NCI-H748 (cell line): Measurements from ENCODE around the gene WAPL.
"Not testable (repeated sequence)": the region's sequence is repeated elsewhere in the genome, so short reads cannot be mapped to it uniquely, and the experiment has no call there.

ENCODE experiments used
- DNase-seq: peaks from one replicate; lab custom pipeline; 2025; ENCODE audit not compliant: unreplicated experiment; lab: John Stamatoyannopoulos, UW

The WAPL gene

GRCh38 chr10:86521678-86522509 is at the start of gene WAPL:
Gene WAPL (minus strand): TSS chr10:86521792. CDS start chr10:86518069, 3,723 bp downstream.
- peak; percentile 94 for DNase-seq

- no peak for DNase-seq
Measured at GRCh38 chr10:86569335-86569734, 47.7 kb upstream of the WAPL start.

- DNase-seq: not testable (repeated sequence)
Measured at GRCh38 chr10:86566518-86566917, 44.9 kb upstream of the WAPL start.

GRCh38 chr10:86563338-86563737 is 41.7 kb upstream of the WAPL start:
- not testable (repeated sequence) for DNase-seq

GRCh38 chr10:86558695-86559094 is 37.1 kb upstream of the WAPL start:
- DNase-seq: not testable (repeated sequence)

- peak; percentile 97 for DNase-seq
Measured at GRCh38 chr10:86556933-86557649, 35.5 kb upstream of the WAPL start.

GRCh38 chr10:86556532-86556931 is 34.9 kb upstream of the WAPL start:
- DNase-seq: no peak

- no peak for DNase-seq
Measured at GRCh38 chr10:86553639-86554038, 32.0 kb upstream of the WAPL start.

- DNase-seq: no peak
Measured at GRCh38 chr10:86553213-86553612, 31.6 kb upstream of the WAPL start.

GRCh38 chr10:86547296-86547695 is 25.7 kb upstream of the WAPL start:
- DNase-seq: no peak

- peak; percentile 29 for DNase-seq
Measured at GRCh38 chr10:86545101-86545500, 23.5 kb upstream of the WAPL start.

GRCh38 chr10:86540016-86540415 is 18.4 kb upstream of the WAPL start:
- no peak for DNase-seq

- DNase-seq: no peak
Measured at GRCh38 chr10:86538547-86538946, 17.0 kb upstream of the WAPL start.

- DNase-seq: not testable (repeated sequence)
Measured at GRCh38 chr10:86538040-86538439, 16.4 kb upstream of the WAPL start.

GRCh38 chr10:86536294-86536861 is 14.8 kb upstream of the WAPL start:
- no peak for DNase-seq

GRCh38 chr10:86535132-86535882 is 13.7 kb upstream of the WAPL start:
- DNase-seq: no peak

GRCh38 chr10:86533328-86533727 is 11.7 kb upstream of the WAPL start:
- no peak for DNase-seq

GRCh38 chr10:86528736-86529135 is 7.1 kb upstream of the WAPL start:
- DNase-seq: not testable (repeated sequence)

GRCh38 chr10:86526606-86527005 is 5.0 kb upstream of the WAPL start:
- no peak for DNase-seq

- not testable (repeated sequence) for DNase-seq
Measured at GRCh38 chr10:86525713-86526112, 4.1 kb upstream of the WAPL start.
